GM23248 (cell line): ENCODE results near the gene ABCG1. TPM values are rescaled to one million over a fixed set of nuclear protein-coding genes. Genes with fewer than 3 reads are reported as not detected.
"Not testable (repeated sequence)": the region's sequence is repeated elsewhere in the genome, so short reads cannot be mapped to it uniquely, and the experiment has no call there.

Source experiments
- DNase-seq: peaks from one replicate; pipeline ENCODE4 v3.0.0-alpha.2; 2015
- H2AFZ ChIP-seq: fragments of 200-600 bp; sonication (generic); 2 replicates; pipeline ENCODE4 v1.6.1; 2016; ENCODE audit warnings: antibody characterized with exemption
- H3F3A ChIP-seq: fragments of 200-600 bp; sonication (generic); 2 replicates; pipeline ENCODE4 v1.6.1; 2016; ENCODE audit warnings: mild to moderate bottlenecking, antibody characterized with exemption, mixed run types; ENCODE audit not compliant: insufficient read depth
- H3K27ac ChIP-seq: fragments of 200-600 bp; sonication (generic); 2 replicates; pipeline ENCODE4 v1.5.1; 2016; ENCODE audit warnings: mild to moderate bottlenecking
- H3K27me3 ChIP-seq: fragments of 200-600 bp; sonication (generic); replicated peaks from 2 replicates; pipeline ENCODE4 v1.6.1; 2016; ENCODE audit warnings: mild to moderate bottlenecking; ENCODE audit not compliant: insufficient read depth
- H3K36me3 ChIP-seq: fragments of 200-600 bp; sonication (generic); 2 replicates; pipeline ENCODE4 v1.6.1; 2016; ENCODE audit warnings: low read depth, mild to moderate bottlenecking
- H3K4me1 ChIP-seq: fragments of 200-600 bp; sonication (generic); 2 replicates; pipeline ENCODE4 v1.6.1; 2016; ENCODE audit warnings: mild to moderate bottlenecking; ENCODE audit not compliant: insufficient read depth
- H3K4me2 ChIP-seq: fragments of 200-600 bp; sonication (generic); one replicate; pipeline ENCODE4 v1.6.1; 2016; ENCODE audit warnings: mild to moderate bottlenecking; ENCODE audit not compliant: unreplicated experiment
- H3K4me3 ChIP-seq: fragments of 200-600 bp; sonication (generic); 2 replicates; pipeline ENCODE4 v1.5.1; 2016; ENCODE audit warnings: mild to moderate bottlenecking
- H3K79me2 ChIP-seq: fragments of 200-600 bp; sonication (generic); 2 replicates; pipeline ENCODE4 v1.6.1; 2016; ENCODE audit warnings: mild to moderate bottlenecking; ENCODE audit not compliant: insufficient read depth
- H3K9ac ChIP-seq: fragments of 200-600 bp; sonication (generic); 2 replicates; pipeline ENCODE4 v1.6.1; 2016; ENCODE audit warnings: mild to moderate bottlenecking
- H3K9me2 ChIP-seq: fragments of 200-600 bp; sonication (generic); 2 replicates; pipeline ENCODE4 v1.6.1; 2016; ENCODE audit warnings: mixed run types, mild to moderate bottlenecking, moderate library complexity; ENCODE audit not compliant: insufficient read depth
- H3K9me3 ChIP-seq: fragments of 200-600 bp; sonication (generic); one replicate; pipeline ENCODE4 v1.6.1; 2017; ENCODE audit warnings: low read depth
- H4K20me1 ChIP-seq: fragments of 200-600 bp; sonication (generic); 2 replicates; pipeline ENCODE4 v1.6.0; 2016; ENCODE audit not compliant: insufficient read depth
- EZH2 ChIP-seq: fragments of 200-600 bp; sonication (generic); IDR thresholded peaks from 2 replicates; pipeline ENCODE4 v1.6.1; 2018; ENCODE audit warnings: antibody characterized with exemption, mild to moderate bottlenecking; ENCODE audit not compliant: insufficient read depth, poor library complexity, severe bottlenecking
- EZH2phosphoT487 ChIP-seq: fragments of 200-600 bp; sonication (generic); IDR thresholded peaks from 2 replicates; pipeline ENCODE4 v1.6.1; 2018; ENCODE audit warnings: antibody characterized with exemption, moderate library complexity, mild to moderate bottlenecking, low read depth; ENCODE audit not compliant: insufficient read depth
- WGBS, 2 experiments: methylation state at CpG; one replicate each; pipeline ENCODE4 v1.1.6; 2015 to 2017; ENCODE audit warnings: low lambda C conversion rate in 2 of 2, low coverage in 1 of 2; ENCODE audit errors: missing lambda C conversion rate in 2 of 2; 5-methylcytosine and 5-hydroxymethylcytosine counted together
- in situ Hi-C: fragments of 300-500 bp; cut with MboI; formaldehyde crosslinking; loops from 2 replicates; pipeline ENCODE4 v1.15.0; 2020
- polyA plus RNA-seq: library from polyadenylated mRNA; unstranded; fragments of >200 nt; fragmentation: Nextera tagmentation; extraction: Ambion mirVana; gene quantifications from 2 replicates; pipeline ENCODE4 v1.2.1, GENCODE V29; 2016
- total RNA-seq: library from RNA; depleted of rRNA; stranded (reverse); fragments of >200 nt; shearing (Covaris generic); gene quantifications from 2 replicates; pipeline ENCODE4 v1.2.3, GENCODE V29; 2014

Gene ABCG1
- total and polyA plus RNA-seq, 2 experiments from 2014 or later = 0.08 TPM; not detected in 1

- H3K4me3 ChIP-seq = no peak overlapping the region
- peaks cover 10% of the 10 kb centered on the region for H3K27me3 ChIP-seq
- no peaks in the 10 kb centered on the region for H3K9me2 ChIP-seq
- H2AFZ ChIP-seq = no peak overlapping the region
- TF ChIP-seq EZH2 (no peak), EZH2phosphoT487 (no peak)
- H3K36me3 ChIP-seq = no peaks in the 10 kb centered on the region
- H3K79me2 ChIP-seq = no peaks in the 10 kb centered on the region
- H3F3A ChIP-seq = no peaks in the 10 kb centered on the region
- 39 to 51% methylated on average over 3 of the region's 3 CpGs for WGBS, 2 experiments
- no peaks in the 10 kb centered on the region for H3K4me1 ChIP-seq
- no peaks in the 10 kb centered on the region for H4K20me1 ChIP-seq
- no peak overlapping the region for H3K4me2 ChIP-seq
- H3K9me3 ChIP-seq = no peaks in the 10 kb centered on the region
- DNase-seq = no peak
- no peak overlapping the region for H3K9ac ChIP-seq
- H3K27ac ChIP-seq = no peak overlapping the region
- in situ Hi-C loops = no loop called here
Measured at GRCh38 chr21:42179316-42179715, 39.6 kb upstream of the ABCG1 start.

DNA sequence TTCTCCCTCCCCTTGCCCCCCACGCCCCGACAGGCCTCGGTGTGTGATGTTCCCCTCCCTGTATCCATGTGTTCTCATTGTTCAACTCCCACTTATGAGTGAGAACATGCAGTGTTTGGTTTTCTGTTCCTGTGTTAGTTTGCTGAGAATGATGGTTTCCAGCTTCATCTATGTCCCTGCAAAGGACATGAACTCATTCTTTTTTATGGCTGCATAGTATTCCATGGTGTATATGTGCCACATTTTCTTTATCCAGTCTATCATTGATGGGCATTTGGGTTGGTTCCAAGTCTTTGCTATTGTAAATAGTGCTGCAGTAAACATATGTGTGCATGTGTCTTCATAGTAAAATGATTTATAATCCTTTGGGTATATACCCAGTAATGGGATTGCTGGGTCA lies 38.9 kb upstream of the ABCG1 start:
- H3K36me3 ChIP-seq, H3K79me2 ChIP-seq, H3K27me3 ChIP-seq, in situ Hi-C loops, H3K9ac ChIP-seq, H3K4me1 ChIP-seq, H3K4me3 ChIP-seq, DNase-seq, H2AFZ ChIP-seq, H3K27ac ChIP-seq, H4K20me1 ChIP-seq, H3K4me2 ChIP-seq, H3K9me3 ChIP-seq, H3K9me2 ChIP-seq, H3F3A ChIP-seq: not testable (repeated sequence)
- 67 to 79% methylated on average over 3 of the region's 3 CpGs for WGBS, 2 experiments

GRCh38 chr21:42182713-42183371 lies 36.1 kb upstream of the ABCG1 start:
- Histone ChIP-seq H3K4me3 (no peak overlapping the region), H3K9ac (no peak overlapping the region), H3K36me3 (no peaks in the 10 kb centered on the region), H4K20me1 (no peaks in the 10 kb centered on the region), H3K27ac (no peak overlapping the region), H3K79me2 (no peaks in the 10 kb centered on the region), H3K4me1 (0 out of 2 replicates have a peak, but pooled peaks cover under 1% of the 10 kb centered on the region), H3F3A (no peaks in the 10 kb centered on the region), H3K9me2 (no peaks in the 10 kb centered on the region), H3K27me3 (peaks cover 2% of the 10 kb centered on the region; the same call in 1 of the 2 replicates), H3K4me2 (no peak overlapping the region), H2AFZ (no peak overlapping the region), H3K9me3 (no peaks in the 10 kb centered on the region)
- no peak for DNase-seq
- in situ Hi-C loops = no loop called here
- TF ChIP-seq EZH2phosphoT487 (no peak), EZH2 (no peak)
- WGBS, 2 experiments = 23 to 44% methylated on average over 4 of the region's 4 CpGs

GRCh38 chr21:42183374-42184266 lies 35.3 kb upstream of the ABCG1 start:
- H2AFZ ChIP-seq = no peak overlapping the region
- no peak overlapping the region for H3K27ac ChIP-seq
- H3K9ac ChIP-seq = no peak overlapping the region
- no peaks in the 10 kb centered on the region for H3K79me2 ChIP-seq
- WGBS, 2 experiments = 73 to 78% methylated on average over 6 of the region's 6 CpGs
- TF ChIP-seq EZH2phosphoT487 (no peak), EZH2 (no peak)
- no peak overlapping the region for H3K4me3 ChIP-seq
- no peak overlapping the region for H3K4me2 ChIP-seq
- H3K36me3 ChIP-seq = no peaks in the 10 kb centered on the region
- no peak for DNase-seq
- H4K20me1 ChIP-seq = no peaks in the 10 kb centered on the region
- 0 out of 2 replicates have a peak, but pooled peaks cover 8% of the 10 kb centered on the region for H3K4me1 ChIP-seq
- no peaks in the 10 kb centered on the region for H3F3A ChIP-seq
- H3K27me3 ChIP-seq = peaks cover under 1% of the 10 kb centered on the region; the same call in 1 of the 2 replicates
- H3K9me3 ChIP-seq = no peaks in the 10 kb centered on the region
- in situ Hi-C loops = no loop called here
- no peaks in the 10 kb centered on the region for H3K9me2 ChIP-seq
